ENCODE measurements around the gene CZIB. TPM values are rescaled to one million over a fixed set of nuclear protein-coding genes. Genes with fewer than 3 reads are reported as not detected.

The CZIB gene
- total RNA-seq, 4 donors from 2014 or later: 11.2 to 61.9 (median 39.7) TPM

DNA sequence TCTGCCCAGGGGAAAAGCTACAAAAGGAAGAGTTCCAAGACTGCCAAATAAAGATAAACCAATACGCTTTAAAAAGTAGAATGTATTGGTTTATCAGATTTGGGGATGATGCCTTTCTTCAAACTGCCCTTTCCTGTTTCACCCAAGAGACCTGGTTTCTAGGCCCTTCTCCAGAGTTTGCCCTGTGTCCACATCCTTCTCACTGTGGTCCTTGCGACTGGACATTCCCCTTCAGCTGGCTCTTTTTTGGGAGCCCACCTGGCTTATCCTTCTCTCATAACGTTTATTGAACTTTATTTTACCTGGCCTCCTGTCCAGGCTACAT lies 490 bp upstream of the CZIB start:
- intact Hi-C loops (cut with DNase I; ENCODE audit: low total_unique reads) (no loop called here), in situ Hi-C loops (cut with MboI; ENCODE audit: low pct_ligation_motif_present in 1 of 4, low pct_unique_long_range_greater_than_20kb in 1 of 4, low sequenced_read_pairs in 3 of 4) (no loop called here)
- peak overlapping the region; percentile 48 to 72 (median 67) for H3K4me3 ChIP-seq
- 46 to 50% methylated on average over 3 of the region's 3 CpGs for WGBS, 2 donors (ENCODE audit: low coverage in 1 of 2)
- TF ChIP-seq POLR2A (IDR thresholded peaks at IDR 0.05) (no peak), POLR2AphosphoS5 (IDR thresholded peaks at IDR 0.05) (no peak)
- H3K9me3 ChIP-seq: no peaks in the 10 kb centered on the region
- peak overlapping the region; percentile 92 to 96 (median 94) for H3K27ac ChIP-seq
- peaks cover 12 to 16% (median 14%) of the 10 kb centered on the region in 4 donors for H3K4me1 ChIP-seq
- H3K27me3 ChIP-seq: no peaks in the 10 kb centered on the region
- no peak for DNase-seq
- no peaks in the 10 kb centered on the region for H3K36me3 ChIP-seq

DNA sequence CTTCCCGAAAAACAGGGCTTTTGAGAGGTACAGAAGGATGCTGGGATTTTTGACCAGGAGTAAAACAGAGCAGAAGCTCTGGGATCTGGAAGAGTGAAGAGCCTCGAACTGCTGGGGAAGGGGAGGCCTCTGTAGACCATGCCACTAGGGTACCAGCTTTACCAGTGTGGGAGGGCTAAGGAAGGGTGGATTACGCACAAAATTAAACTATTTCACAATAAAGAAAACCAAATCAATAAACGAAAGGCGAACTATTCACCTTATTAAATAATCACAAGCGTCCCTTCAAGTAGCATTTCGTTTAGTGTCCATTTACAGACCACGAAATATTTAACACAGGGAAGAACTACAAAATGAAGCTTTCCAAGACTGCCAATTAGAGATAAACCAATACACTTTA lies 723 bp downstream of the CZIB start:
- H3K4me3 ChIP-seq: peak overlapping the region; percentile 48 to 72 (median 67)
- H3K27ac ChIP-seq: peak overlapping the region; percentile 92 to 96 (median 94)
- H3K27me3 ChIP-seq: no peaks in the 10 kb centered on the region
- DNase-seq: no peak
- no peaks in the 10 kb centered on the region for H3K36me3 ChIP-seq
- H3K4me1 ChIP-seq: peaks cover 12 to 16% (median 14%) of the 10 kb centered on the region in 4 donors
- no peaks in the 10 kb centered on the region for H3K9me3 ChIP-seq
- intact Hi-C loops (cut with DNase I; ENCODE audit: low total_unique reads) (no loop called here), in situ Hi-C loops (cut with MboI; ENCODE audit: low pct_ligation_motif_present in 1 of 4, low pct_unique_long_range_greater_than_20kb in 1 of 4, low sequenced_read_pairs in 3 of 4) (no loop called here)
- no peak for TF ChIP-seq EP300 (IDR thresholded peaks at IDR 0.05; ENCODE audit: low read depth)
- TF ChIP-seq, protein P1, sequence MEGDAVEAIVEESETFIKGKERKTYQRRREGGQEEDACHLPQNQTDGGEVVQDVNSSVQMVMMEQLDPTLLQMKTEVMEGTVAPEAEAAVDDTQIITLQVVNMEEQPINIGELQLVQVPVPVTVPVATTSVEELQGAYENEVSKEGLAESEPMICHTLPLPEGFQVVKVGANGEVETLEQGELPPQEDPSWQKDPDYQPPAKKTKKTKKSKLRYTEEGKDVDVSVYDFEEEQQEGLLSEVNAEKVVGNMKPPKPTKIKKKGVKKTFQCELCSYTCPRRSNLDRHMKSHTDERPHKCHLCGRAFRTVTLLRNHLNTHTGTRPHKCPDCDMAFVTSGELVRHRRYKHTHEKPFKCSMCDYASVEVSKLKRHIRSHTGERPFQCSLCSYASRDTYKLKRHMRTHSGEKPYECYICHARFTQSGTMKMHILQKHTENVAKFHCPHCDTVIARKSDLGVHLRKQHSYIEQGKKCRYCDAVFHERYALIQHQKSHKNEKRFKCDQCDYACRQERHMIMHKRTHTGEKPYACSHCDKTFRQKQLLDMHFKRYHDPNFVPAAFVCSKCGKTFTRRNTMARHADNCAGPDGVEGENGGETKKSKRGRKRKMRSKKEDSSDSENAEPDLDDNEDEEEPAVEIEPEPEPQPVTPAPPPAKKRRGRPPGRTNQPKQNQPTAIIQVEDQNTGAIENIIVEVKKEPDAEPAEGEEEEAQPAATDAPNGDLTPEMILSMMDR (IDR thresholded peaks at IDR 0.05): no peak
- no peak for TF ChIP-seq POLR2A (IDR thresholded peaks at IDR 0.05)
- TF ChIP-seq POLR2AphosphoS5 (IDR thresholded peaks at IDR 0.05): no peak
- 18 to 22% methylated on average over 8 of the region's 8 CpGs for WGBS, 2 donors (ENCODE audit: low coverage in 1 of 2)

DNA sequence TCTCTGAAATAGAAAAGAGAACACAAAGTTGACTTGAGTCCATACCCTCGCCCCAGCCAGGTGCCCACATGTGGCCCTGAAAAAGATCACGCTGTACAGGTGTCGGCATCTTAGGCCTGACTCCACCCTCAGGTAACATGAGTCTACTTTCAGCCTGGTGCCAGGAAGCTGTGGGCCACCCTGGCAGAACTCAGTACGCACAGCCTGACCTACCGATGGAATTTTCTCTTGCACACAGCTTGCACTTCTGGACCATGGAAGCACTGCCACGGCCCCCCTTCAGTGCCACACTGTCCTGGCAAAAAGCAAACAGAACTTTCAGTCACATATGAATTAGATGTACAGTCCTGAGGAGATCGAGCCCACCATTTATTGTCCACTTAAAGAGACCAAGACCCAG lies 2.2 kb downstream of the CZIB start:
- TF ChIP-seq POLR2A (IDR thresholded peaks at IDR 0.05) (no peak), POLR2AphosphoS5 (IDR thresholded peaks at IDR 0.05) (no peak), EP300 (IDR thresholded peaks at IDR 0.05; ENCODE audit: low read depth) (no peak)
- TF ChIP-seq, protein P1 (IDR thresholded peaks at IDR 0.05): no peak
- Histone ChIP-seq H3K9me3 (no peaks in the 10 kb centered on the region), H3K4me3 (no peak overlapping the region), H3K36me3 (peaks cover 0 to 15% (median under 1%) of the 10 kb centered on the region in 4 donors), H3K27me3 (no peaks in the 10 kb centered on the region), H3K27ac (no peak overlapping the region), H3K4me1 (peaks cover 12 to 16% (median 14%) of the 10 kb centered on the region in 4 donors)
- DNase-seq: no peak
- intact Hi-C loops (cut with DNase I; ENCODE audit: low total_unique reads) (no loop called here), in situ Hi-C loops (cut with MboI; ENCODE audit: low pct_ligation_motif_present in 1 of 4, low pct_unique_long_range_greater_than_20kb in 1 of 4, low sequenced_read_pairs in 3 of 4) (no loop called here)
- 94% methylated on average over 7 of the region's 7 CpGs; no CpG with 5 or more reads in 1 of the 2 donors for WGBS, 2 donors (ENCODE audit: low coverage in 1 of 2)

DNA sequence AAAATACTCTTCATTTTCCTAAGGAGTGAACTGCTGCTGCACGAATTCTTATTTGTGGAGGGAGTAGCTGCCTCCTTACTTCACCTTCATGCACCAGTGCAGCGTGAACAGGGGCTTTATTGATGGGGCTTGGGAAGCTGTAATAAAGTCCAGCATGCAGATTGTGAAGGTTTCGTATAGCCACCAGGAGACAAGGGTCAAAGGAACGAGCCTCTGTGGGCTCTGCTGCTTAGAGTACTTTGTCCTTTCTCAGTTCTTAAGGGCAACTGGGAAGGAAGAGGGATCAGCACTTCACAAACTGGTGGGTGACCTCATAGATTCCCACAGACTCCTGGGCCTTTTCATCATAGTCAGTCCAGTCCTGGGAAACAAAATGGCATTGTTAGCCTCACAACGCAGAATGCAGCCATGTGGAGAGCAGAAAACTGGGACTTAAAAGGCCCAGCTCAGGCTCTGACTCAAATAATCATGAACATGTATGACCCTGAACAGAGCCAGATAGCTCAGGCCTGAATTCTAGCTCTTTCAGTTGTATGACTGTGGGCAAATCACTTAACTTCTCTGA lies 6.0 kb downstream of the CZIB start:
- in situ Hi-C loops (cut with MboI; ENCODE audit: low pct_ligation_motif_present in 1 of 4, low pct_unique_long_range_greater_than_20kb in 1 of 4, low sequenced_read_pairs in 3 of 4): no loop called here
- WGBS, 2 donors (ENCODE audit: low coverage in 1 of 2): 85% methylated on average over 5 of the region's 5 CpGs; no CpG with 5 or more reads in 1 of the 2 donors
- H3K27ac ChIP-seq: no peak overlapping the region

More for the DNA sequence above, 6.0 kb downstream of the CZIB start:
- intact Hi-C loops (cut with DNase I; ENCODE audit: low total_unique reads): no loop called here
- H3K4me1 ChIP-seq: peaks cover 2 to 6% (median 4%) of the 10 kb centered on the region in 4 donors
- no peaks in the 10 kb centered on the region for H3K27me3 ChIP-seq
- H3K36me3 ChIP-seq: peaks cover 0 to 50% (median 8%) of the 10 kb centered on the region in 4 donors
- DNase-seq: no peak
- TF ChIP-seq, protein P1 (IDR thresholded peaks at IDR 0.05): no peak
- no peak for TF ChIP-seq POLR2A (IDR thresholded peaks at IDR 0.05)
- H3K9me3 ChIP-seq: no peaks in the 10 kb centered on the region
- H3K4me3 ChIP-seq: no peak overlapping the region

Measured in transverse colon (tissue), 4 donors.